Stimulated activated CD8-positive, alpha-beta memory T cell treated with anti-CD3 and anti-CD28 coated beads, Interleukin-7, amount 100 ng/mL, for 4 hours (primary cell): ENCODE data around the gene RAD50.
"Not testable (repeated sequence)": the region's sequence is repeated elsewhere in the genome, so short reads cannot be mapped to it uniquely, and the experiment has no call there.

Source experiments
- DNase-seq, 2 donors: peaks; one replicate each; pipeline ENCODE4 v3.0.0-alpha.2; 2020; ENCODE audit warnings: low read depth in 2 of 2

The RAD50 gene

DNA sequence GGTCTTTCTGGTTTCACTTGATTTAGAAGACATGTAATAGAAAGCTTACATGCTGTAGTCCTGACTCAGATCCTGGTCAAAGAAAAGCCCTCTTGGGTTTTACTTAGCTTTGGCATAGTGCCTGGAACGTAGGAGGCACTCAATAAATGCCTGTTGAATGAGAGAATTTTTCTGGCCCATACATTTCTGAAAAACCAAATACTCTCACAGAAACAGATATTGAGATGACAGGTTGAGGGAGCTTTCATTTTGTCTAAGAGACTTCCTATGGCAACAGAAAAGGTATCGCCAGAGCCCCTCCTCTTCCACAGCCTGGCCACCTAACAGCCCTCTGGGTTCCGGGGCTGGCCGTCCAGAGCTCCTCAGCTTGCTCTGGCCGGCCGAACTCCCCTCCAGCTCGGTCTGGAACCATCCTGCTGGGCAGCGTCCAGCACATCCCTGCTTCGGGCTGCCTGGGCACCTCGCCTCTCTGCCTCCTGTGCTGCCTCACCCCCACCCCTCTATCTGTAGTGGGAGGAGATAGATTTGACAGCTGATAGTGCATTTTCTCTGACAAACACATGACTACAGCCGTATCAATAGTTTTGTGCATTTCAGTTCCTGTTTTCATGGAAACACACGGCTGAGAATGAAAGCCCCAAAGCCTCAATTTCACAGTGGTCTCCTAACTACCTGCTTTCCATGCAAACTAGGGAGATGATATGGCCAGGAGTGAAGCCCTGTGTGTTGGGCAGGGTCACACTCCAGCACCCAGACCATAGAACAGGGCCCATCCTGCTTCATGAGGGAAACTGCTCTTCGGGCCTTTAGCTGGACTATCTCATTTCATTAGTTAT lies 118.1 kb downstream of the RAD50 start:
- DNase-seq = no peak

DNA sequence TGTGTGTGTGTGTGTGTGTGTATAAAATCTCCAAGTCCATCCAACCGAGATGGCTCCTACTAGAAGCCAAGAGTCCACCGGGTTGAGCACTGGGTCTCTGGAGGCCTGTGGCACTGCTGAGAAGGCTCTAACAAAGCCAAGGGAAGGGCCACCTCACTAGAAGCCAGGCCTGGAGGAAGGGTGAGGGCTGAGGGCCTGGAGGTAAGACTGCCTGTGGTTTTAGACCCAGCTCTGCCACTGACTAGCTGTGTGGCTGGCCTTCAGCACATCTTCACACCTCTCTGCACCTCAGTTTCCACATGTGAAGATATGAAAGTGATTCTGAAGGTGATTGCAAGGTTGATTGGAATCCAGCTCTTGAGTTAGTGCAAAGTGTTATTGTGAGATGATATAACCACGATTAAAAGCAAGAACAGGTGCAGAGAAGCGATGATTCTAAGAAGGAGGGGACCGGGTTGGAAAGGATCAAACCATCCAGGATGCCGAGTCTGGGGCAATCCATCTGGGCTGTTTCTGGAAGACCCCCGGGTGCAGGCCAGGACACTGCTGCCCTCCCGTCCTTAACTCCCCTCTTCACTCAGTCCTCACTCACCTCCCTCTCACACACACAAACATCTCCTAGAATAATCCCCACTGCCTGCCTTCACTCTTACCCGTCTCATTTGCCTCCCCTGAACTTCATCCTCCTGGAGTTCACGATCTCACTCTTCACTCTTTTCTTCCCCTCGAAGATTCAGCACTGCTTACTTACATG lies 119.3 kb downstream of the RAD50 start:
- no peak for DNase-seq

DNA sequence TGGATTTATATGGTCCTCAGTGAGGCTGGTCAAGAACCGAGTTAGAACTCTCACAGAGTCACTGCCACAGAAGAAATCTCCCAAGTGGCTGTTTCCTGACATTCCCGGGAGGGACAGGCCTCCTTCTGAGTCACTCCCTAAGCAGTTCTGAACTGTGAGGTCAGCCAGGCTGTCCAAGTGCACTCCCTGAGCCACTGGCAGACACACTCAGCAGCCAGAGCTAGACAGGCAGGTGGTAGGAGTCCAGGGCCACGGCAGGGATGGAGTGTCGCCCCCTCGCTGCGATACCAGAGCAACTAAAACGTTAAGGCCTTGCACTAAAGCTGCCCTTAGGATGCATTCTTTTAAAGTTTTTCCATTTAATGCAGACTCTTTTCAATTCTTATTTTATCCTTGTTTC lies 120.4 kb downstream of the RAD50 start:
- no peak for DNase-seq

DNA sequence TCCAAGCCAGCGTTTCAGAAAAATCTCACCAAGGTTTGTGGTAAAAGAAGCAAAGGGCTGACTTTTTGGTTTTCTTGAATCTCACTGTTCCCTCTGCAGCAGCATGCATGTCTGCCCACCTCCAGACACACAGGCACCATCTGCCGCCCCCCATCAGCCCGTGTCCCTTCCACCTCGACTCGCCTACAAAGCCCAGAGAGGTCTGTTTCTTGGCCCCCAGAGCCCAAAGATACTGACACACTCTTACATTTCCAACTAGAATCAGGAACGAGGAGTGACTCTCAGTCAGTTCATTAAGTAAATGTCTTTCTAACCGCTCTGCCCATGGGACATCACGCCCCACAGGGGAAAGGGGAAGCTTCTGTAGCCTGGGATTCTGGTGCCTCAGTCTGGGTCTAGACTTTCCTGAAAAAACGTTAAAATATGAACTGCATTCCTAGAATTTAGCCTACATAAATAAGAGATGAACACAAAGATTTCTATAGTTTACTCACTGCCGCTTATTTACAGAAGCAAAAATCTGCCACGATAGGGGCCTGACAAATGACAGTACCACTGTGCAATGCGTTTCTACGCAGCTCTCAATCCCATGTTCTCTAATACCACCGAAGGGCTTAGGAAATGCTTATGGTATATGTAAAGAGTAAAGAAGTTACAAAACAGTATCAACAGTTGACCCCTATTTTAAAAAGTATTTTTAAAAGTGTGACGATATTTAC lies 121.1 kb downstream of the RAD50 start:
- DNase-seq = no peak

DNA sequence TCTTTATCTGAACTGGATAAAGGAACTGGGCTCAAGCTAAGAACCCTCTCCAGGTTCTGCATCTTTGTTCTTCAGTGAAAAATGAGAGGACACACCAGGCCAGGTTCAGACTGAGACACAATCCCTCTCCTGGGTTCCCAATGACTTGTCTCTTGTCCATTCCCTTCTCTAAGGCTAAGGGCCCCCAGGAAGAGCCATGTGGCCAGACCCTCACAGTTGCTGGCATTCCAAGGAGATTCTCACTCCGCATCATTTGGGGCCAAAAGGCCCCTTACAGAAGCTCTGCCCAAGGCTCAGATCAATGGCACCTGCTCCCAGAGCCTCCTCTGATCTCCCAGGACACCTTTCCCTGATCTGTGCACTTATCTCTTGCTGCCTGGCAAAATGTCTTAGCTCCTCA lies 122.0 kb downstream of the RAD50 start:
- DNase-seq = no peak

DNA sequence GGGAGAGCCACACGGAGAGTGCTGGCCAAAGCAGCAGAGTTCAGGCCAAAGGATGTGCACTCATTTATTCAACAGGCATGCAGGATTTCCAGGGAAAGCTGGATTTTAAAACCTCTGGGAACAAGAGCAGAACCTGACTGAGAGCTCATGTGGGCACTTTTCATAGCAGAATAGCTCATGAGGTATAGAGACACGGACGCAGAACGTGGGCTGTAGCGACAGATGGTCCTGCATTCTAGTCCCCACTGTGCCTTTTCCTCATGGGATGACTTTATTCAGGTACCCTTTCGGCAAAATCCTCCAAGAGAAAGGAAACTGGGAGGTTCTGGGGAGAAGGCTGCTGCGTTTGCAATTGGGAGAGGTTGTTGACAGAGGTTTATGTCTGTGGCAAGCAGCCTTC lies 122.4 kb downstream of the RAD50 start:
- no peak for DNase-seq

DNA sequence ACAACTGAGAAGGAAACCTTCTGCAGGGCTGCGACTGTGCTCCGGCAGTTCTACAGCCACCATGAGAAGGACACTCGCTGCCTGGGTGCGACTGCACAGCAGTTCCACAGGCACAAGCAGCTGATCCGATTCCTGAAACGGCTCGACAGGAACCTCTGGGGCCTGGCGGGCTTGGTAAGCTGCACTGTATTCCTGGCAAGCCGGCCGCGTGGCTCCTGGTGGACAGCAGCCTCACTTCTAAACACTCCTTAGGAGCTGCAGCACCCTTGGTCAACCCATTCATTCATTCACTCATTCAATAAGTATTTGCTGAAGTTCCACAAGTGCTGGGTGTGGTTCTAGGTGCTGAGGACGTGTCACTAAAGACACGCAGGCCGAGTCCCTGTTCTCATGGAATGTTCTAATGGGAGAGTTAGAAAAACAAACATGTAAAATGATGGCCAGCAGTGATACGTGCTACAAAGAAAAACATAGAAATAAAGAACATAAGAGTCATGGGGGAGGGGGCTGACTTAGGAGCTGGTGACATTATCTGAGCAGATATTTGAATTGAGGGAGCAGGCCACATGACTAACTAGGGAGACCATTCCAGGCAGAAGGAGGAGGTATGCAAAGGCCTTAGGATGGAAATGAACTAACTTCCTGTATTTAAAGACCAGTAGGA lies 123.1 kb downstream of the RAD50 start:
- DNase-seq = no peak

DNA sequence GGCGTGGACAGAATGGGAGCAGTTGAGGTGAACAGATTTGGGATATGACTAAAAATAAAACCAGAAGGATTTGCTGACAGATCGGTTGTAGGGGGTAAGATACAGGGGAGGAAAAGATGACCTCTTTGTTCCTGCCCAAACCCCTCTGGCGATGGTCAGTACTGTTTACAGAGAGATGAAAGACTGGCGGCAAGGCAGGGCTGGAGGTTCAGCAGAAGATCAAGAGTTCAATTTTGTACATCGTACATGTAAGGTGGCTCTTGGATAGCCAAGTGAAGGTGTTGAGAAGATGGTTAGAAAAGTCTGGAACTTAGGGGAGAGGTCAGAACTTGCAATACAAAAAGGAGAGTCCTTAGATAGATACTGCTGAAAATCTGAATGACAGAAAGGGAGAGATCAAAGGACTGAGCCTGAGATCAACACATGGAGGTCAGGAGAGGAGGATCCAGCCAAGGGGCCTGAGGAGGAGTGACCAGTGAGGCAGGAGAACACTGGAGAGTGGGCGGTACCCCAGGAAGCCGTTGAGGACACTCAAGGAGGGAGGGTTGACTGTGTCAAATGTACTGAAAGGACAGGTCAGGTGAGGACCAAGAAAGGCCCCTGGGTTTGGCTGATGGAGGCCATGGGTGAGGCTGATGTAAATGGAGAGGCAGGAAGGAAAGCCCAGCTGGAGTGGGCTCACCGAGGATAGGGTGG lies 124.2 kb downstream of the RAD50 start:
- no peak for DNase-seq

DNA sequence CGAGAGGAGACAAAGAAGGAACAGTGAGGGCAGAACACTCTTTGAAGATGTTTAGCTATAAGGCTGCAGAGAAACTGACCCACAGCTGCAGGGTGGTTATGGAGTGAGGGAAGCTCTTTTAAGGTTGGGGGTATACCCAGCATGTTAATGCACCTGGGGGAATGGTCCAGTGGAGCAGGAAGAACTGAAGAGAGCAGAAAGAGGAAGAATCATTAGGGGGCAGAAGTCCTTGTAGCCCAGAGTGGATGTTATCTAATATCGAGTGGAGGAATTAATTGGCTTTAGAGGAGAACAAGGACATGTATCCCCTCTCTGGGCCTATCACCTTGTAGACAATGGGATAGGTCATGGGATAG lies 124.7 kb downstream of the RAD50 start:
- DNase-seq = no peak

DNA sequence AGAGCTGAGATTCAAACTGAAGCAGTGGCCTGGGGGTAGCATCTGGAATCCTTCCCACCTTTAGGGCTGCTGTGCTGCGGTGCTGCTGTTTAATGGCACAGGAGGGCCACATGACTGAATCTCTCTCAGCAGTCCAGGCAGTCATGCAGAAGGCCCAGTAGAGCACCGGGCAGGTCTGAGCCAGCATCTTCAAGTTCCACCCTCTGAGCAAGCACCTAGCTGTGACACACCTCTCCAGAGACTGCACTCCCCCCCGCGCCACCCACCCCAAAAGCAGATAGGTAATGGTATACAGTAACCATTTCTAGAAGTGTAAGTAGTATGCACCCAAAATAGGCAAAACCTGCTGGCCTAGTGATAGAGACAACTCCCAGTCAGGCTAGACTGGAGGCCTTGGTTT lies 125.2 kb downstream of the RAD50 start:
- DNase-seq = no peak

DNA sequence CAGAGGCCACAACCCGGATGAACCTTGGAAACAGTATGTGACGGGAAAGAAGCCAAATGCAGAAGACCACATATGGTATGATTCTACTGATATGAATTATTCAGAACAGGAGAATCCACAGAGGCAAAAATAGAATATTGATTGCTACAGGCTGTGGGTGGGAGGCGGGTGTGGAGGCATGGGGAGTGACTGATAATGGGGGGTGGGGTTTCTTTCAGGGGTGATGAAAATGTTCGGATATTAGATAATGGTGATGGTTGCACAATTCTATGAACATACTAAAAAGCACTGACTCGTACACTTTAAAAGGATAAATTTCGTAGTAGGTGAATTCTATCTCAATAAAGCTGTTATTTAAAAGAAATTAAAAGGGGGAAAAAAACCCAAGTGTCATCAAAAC lies 127.7 kb downstream of the RAD50 start:
- no peak for DNase-seq

DNA sequence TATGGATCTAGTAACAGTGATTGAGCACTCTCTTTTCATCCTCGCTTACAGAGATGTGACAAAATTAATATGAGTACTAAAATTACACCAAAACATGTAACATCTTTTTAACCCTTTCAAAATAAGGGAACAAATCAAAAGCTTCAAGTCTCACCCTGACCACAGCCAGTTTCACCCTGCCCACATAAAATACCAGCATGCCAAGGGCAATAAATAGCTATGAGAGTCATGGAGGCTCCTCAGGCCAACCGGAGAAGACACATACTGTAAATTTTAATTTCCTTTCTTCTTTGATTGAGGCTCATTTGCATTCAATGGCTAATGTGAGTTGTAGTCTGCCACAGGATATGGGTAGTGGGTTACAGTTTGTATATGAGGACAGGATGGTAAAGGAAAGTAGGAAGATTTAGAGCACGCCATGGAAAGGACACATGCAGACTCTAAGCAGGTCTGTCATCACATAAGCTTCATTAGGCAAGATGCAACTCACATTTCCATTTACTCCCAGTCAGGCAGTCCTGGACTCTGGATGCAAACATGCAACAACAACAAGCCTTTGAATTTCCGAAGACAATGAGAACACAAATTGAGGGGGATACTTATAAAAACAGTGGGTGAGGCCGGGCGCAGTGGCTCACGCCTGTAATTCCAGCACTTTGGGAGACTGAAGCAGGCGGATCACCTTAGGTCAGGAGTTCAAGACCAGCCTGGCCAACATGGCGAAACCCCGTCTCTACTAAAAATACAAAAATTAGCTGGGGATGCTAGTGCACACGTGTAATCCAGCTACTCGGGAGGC lies 128.3 kb downstream of the RAD50 start:
- no peak for DNase-seq

DNA sequence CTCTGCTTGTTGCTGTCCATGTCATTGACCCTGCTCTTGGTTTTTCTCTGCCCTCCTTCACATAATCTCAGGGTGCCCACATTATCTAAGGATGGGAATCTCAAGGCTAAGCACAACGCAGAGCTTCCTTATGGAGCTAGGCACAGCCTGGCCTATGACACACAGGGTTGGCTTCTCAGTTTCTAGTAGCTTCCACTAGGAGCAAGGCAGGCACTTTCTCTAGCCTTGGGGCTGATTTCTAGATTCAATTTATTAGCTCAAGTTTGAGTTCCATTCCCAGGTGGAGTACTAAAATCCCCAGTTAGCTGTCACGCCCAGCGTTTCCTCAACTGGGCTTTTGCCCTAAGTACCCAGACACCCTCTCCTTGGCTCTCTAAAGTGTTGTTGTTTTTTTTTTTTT lies 129.4 kb downstream of the RAD50 start:
- no peak for DNase-seq

DNA sequence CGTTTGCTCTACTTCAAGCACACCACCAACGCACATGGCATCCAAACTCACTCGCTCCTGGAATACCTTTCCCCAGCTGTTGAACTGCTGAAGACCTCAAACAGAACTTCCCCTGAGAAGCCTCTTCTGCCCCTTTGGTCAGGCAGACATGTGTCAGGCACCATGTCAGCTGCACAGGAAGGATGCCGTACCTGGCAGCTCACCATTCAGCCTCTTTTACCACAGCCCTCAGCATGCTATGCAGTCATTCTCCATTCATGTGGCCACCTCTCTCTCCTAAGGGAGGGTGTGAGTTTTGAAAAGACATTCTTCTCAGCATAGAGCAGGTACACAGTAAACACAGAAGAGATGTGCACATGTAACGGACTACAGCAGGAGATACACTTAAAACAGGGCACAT lies 131.2 kb downstream of the RAD50 start:
- DNase-seq = no peak

DNA sequence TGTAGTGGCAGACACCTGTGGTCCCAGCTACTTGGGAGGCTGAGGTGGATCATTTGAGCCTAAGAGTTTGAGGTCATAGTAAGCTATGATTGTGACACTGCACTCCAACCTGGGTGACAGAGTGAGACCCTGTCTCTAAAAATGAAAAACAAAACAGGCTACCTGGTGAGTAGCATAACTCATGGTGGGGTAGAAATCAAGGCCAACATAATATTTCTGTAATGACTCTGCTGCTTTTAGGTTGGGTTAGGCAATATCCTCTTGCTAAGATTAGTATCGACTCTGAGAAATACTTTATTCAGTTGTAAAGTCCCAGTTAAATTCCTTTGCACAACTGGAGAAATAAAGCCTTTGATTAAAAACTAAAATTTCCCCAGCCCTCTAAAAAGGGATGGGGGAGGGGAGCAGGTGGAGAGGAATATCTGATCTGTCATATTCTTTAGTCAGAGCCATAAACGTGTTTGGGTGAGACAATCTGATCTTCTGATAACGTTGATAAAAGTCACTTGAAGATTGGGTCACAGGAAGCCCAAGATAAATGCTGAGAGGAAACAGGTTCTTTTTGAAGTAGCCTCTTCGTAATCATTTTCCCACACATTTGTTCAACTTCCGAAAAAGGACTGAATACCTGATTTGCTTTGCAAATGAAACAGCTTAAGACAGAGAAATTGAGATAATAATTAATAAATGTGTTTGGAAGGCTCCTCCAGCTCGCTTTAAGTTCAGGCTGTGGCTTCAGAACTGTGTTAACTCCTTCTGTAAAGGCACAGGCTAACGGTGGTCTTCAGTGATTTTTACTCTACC lies 132.0 kb downstream of the RAD50 start:
- no peak for DNase-seq

DNA sequence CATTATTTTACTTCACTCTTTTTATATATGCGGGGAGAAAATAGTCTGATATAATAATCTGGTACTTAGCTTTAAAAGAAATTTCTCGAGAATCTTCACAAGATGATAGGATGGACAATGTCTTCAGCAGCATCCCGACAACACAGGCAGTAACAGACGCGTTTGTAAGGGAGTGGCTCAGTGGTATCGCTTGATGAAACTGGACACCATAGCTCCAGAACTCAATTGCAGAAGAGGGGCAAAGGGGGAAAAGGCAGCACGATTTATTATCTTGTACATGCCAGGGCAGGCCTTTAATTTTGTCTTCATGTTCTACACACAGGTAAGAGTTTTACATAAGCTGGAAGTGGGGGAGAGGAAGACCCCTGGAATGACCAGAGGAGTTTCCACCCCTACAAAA lies 132.7 kb downstream of the RAD50 start:
- no peak for DNase-seq

DNA sequence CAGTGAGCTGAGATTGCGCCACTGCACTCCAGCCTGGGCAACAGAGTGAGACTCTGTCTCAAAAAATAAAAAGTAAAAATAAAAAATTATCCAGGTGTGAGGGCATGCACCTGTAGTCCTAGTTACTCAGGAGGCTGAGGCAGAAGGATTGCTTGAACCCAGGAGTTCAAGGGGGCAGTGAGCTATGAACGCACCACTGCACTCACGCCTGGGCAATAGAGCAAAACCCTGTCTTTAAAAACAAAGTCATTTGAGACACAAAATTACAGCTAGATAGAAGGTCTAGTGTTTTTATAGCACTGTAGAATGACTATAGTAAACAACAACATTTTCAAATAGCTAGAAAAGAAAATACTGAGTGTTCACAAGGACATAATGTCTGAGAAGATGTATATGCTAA lies 133.4 kb downstream of the RAD50 start:
- no peak for DNase-seq

DNA sequence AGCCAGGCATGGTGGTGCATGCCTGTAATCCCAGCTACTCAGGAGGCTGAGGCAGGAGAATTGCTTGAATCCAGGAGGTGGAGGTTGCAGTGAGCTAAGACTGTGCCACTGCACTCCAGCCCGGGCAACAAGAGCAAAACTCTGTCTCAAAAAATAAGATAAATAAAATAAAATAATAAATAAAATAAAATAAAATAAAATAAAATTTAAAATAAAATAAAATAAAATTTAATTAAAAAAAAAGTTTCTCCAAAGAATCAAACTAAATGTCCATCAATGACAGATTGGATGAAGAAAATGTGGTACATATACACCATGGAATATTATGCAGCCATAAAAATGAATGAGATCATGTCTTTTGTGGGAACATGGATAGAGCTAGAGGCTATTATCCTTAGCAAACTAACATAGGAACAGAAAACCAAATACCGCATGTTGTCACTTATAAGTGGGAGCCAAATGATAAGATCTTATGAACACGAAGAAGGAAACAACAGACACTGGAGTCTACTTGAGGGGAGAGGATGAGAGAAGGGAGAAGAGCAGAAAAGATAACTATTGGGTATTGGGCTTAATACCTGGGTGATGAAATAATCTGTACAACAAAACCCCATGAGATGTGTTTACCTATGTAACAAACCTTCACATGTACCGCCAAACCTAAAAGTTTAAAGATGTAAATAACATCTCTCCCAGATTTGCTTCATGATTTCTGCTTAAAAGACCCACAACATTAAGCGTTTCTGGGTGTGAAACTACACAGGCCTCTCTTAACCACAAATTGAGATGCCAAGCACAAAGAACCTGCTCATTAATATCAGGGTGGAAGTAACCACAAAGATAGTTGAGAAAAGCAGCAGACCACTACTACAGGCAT lies 135.2 kb downstream of the RAD50 start:
- not testable (repeated sequence) for DNase-seq

DNA sequence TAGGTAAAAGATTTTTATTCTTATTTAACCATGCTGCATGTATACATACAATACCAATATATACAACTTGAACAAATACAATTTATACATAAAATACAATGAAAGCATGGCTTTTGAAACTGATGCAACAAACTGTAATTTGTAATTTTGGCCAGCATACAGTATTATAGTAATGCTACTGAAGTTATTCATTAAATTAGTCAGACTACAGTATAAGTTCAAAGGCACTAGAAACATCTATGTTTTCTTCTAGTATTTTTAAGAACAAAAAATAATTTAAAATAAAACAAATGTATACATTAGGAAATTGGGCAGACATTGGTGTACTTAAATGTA lies 135.8 kb downstream of the RAD50 start:
- DNase-seq = no peak
